ENCODE results near the gene UNC79. TPM values are rescaled to one million over a fixed set of nuclear protein-coding genes. Genes with fewer than 3 reads are reported as not detected.

Gene UNC79
- total RNA-seq, 1 donor: under 0.01 TPM

DNA sequence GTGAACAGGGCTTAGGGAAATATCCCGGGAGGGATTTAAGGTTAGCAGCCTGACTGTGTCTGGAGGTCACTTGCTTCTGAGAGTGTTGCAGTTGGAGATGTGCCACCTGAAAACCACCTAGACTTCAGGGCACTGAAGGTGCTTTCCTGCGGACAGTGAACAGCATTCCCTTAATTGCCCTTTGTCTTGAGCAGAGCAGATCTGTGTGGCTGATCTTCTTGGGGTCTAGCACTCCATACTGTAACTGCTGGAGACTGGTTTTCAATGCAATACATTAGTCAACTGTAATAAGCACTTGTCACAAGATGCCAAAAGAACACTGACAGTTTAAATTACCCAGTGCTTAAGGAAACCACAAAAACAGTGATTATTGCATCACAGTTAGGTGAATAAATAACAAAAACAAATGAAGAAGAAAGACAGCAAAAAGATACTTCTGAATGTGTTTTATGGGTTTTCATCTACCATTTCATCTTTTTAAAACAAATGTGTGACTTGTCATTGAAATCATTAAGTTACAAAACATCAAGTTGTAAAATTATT is 245.7 kb downstream of the UNC79 start:
- Histone ChIP-seq H3K4me1 (ENCODE audit: insufficient read depth, low read length) (no peaks in the 10 kb centered on the region), H3K4me2 (ENCODE audit: insufficient read depth, low read length) (no peak overlapping the region), H2AFZ (ENCODE audit: low read length) (no peak overlapping the region), H3K9me3 (ENCODE audit: low read depth, low read length) (no peaks in the 10 kb centered on the region), H3K27me3 (ENCODE audit: insufficient read depth, low read length) (no peaks in the 10 kb centered on the region), H3K79me2 (ENCODE audit: insufficient read depth, low read length) (no peaks in the 10 kb centered on the region), H3K27ac (ENCODE audit: low read depth, low read length) (no peak overlapping the region), H4K20me1 (ENCODE audit: insufficient read depth, low read length) (no peaks in the 10 kb centered on the region), H3K36me3 (ENCODE audit: insufficient read depth, low read length) (no peaks in the 10 kb centered on the region), H3K4me3 (ENCODE audit: insufficient read depth, low read length) (no peak overlapping the region)
- TF ChIP-seq, protein P1, sequence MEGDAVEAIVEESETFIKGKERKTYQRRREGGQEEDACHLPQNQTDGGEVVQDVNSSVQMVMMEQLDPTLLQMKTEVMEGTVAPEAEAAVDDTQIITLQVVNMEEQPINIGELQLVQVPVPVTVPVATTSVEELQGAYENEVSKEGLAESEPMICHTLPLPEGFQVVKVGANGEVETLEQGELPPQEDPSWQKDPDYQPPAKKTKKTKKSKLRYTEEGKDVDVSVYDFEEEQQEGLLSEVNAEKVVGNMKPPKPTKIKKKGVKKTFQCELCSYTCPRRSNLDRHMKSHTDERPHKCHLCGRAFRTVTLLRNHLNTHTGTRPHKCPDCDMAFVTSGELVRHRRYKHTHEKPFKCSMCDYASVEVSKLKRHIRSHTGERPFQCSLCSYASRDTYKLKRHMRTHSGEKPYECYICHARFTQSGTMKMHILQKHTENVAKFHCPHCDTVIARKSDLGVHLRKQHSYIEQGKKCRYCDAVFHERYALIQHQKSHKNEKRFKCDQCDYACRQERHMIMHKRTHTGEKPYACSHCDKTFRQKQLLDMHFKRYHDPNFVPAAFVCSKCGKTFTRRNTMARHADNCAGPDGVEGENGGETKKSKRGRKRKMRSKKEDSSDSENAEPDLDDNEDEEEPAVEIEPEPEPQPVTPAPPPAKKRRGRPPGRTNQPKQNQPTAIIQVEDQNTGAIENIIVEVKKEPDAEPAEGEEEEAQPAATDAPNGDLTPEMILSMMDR (IDR thresholded peaks at IDR 0.05; ENCODE audit: extremely low read depth, low read depth, low read length): no peak
- no peak for DNase-seq (ENCODE audit: insufficient read length, low spot score, missing footprints)

DNA sequence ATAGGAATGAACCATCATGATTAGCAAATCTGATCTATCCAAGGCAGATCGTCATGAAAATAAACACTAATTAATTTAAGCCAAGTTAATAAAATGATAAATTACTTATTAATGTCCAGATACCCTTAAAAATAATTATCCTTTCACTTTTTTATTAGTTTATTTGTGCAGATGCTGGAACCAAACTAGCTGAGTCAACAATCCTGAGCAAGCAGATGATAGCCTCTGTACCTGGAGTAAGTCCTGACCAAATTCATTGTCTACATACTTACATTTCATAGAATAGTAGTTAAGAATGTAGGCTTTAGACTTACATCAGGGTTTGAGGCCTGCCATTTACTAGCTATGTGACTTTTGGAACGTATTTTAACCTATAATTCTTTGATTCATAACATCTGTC is 251.7 kb downstream of the UNC79 start:
- Histone ChIP-seq H3K4me2 (ENCODE audit: insufficient read depth, low read length) (no peak overlapping the region), H3K4me3 (ENCODE audit: insufficient read depth, low read length) (no peak overlapping the region), H3K27me3 (ENCODE audit: insufficient read depth, low read length) (no peaks in the 10 kb centered on the region), H3K36me3 (ENCODE audit: insufficient read depth, low read length) (no peaks in the 10 kb centered on the region), H3K4me1 (ENCODE audit: insufficient read depth, low read length) (no peaks in the 10 kb centered on the region), H4K20me1 (ENCODE audit: insufficient read depth, low read length) (no peaks in the 10 kb centered on the region), H3K79me2 (ENCODE audit: insufficient read depth, low read length) (no peaks in the 10 kb centered on the region), H3K27ac (ENCODE audit: low read depth, low read length) (no peak overlapping the region), H3K9me3 (ENCODE audit: low read depth, low read length) (no peaks in the 10 kb centered on the region), H2AFZ (ENCODE audit: low read length) (no peak overlapping the region)
- TF ChIP-seq, protein P1 (IDR thresholded peaks at IDR 0.05; ENCODE audit: extremely low read depth, low read depth, low read length): no peak
- no peak for DNase-seq (ENCODE audit: insufficient read length, low spot score, missing footprints)

DNA sequence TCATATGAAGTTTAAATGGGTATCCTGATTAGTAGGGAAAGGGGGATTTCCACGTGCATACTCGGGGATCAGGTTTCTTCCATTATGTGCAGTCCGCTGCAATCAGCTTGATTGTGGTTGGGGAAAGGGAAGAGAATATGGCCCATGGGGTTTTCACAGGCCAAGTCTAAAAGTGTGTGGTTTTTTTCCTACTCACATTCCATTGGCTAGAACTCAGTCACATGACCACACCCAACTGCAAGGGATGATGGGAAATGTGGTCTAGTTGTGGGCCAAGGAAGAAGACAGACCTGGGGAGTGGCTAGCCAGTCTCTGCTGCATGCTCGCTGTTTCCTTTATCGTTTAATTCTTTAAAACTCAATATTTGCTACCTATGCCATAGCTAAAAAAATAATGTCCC is 252.5 kb downstream of the UNC79 start:
- Histone ChIP-seq H2AFZ (ENCODE audit: low read length) (no peak overlapping the region), H4K20me1 (ENCODE audit: insufficient read depth, low read length) (no peaks in the 10 kb centered on the region), H3K9me3 (ENCODE audit: low read depth, low read length) (no peaks in the 10 kb centered on the region), H3K4me2 (ENCODE audit: insufficient read depth, low read length) (no peak overlapping the region), H3K27me3 (ENCODE audit: insufficient read depth, low read length) (no peaks in the 10 kb centered on the region), H3K79me2 (ENCODE audit: insufficient read depth, low read length) (no peaks in the 10 kb centered on the region), H3K4me3 (ENCODE audit: insufficient read depth, low read length) (no peak overlapping the region), H3K4me1 (ENCODE audit: insufficient read depth, low read length) (no peaks in the 10 kb centered on the region), H3K36me3 (ENCODE audit: insufficient read depth, low read length) (no peaks in the 10 kb centered on the region), H3K27ac (ENCODE audit: low read depth, low read length) (no peak overlapping the region)
- TF ChIP-seq, protein P1 (IDR thresholded peaks at IDR 0.05; ENCODE audit: extremely low read depth, low read depth, low read length): no peak
- DNase-seq (ENCODE audit: insufficient read length, low spot score, missing footprints): no peak

DNA sequence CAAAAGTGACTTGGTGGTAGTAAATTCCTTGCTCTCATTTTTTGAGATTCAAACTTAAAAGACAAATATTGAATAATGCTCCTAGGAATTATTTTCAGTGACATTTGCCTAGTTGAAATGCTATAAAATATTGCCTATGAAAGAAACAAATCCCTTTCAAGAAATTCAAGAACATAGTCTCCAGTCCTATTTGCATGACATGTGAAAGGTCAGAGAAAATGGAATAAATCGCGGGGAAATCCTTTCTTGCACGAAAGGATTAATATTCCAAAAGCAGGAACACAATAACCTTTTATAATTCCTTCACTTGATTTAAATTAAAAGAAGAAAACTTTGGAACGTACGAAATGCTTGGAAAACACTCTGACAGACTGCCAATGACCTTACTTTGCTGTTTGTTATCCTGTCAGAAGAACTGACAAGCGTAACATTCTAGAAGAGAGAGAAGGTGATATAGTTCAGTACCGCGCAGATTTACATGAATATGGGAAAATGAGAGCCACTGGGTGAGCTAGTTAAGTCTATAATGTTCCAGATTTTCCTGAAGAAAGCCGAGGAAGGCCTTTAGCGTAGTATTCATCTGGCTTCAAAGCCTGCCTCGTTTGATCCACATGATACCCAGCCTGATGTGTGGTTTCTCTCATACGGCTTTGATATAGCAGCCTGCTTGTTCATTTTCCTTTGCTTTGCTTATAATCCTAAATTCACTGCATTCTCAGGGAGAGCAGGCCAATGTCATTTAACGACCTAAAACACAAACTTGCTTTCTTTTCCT is 254.6 kb downstream of the UNC79 start:
- DNase-seq (ENCODE audit: insufficient read length, low spot score, missing footprints): no peak
- TF ChIP-seq, protein P1 (IDR thresholded peaks at IDR 0.05; ENCODE audit: extremely low read depth, low read depth, low read length): no peak

More for the DNA sequence above, 254.6 kb downstream of the UNC79 start:
- Histone ChIP-seq H3K27me3 (ENCODE audit: insufficient read depth, low read length) (no peaks in the 10 kb centered on the region), H3K4me1 (ENCODE audit: insufficient read depth, low read length) (no peaks in the 10 kb centered on the region), H3K4me2 (ENCODE audit: insufficient read depth, low read length) (no peak overlapping the region), H3K27ac (ENCODE audit: low read depth, low read length) (no peak overlapping the region), H4K20me1 (ENCODE audit: insufficient read depth, low read length) (no peaks in the 10 kb centered on the region), H3K79me2 (ENCODE audit: insufficient read depth, low read length) (no peaks in the 10 kb centered on the region), H3K4me3 (ENCODE audit: insufficient read depth, low read length) (no peak overlapping the region), H2AFZ (ENCODE audit: low read length) (no peak overlapping the region), H3K36me3 (ENCODE audit: insufficient read depth, low read length) (no peaks in the 10 kb centered on the region), H3K9me3 (ENCODE audit: low read depth, low read length) (no peaks in the 10 kb centered on the region)

All from osteoblast (primary cell).